ENCODE results near the gene MYLIP.

DNA sequence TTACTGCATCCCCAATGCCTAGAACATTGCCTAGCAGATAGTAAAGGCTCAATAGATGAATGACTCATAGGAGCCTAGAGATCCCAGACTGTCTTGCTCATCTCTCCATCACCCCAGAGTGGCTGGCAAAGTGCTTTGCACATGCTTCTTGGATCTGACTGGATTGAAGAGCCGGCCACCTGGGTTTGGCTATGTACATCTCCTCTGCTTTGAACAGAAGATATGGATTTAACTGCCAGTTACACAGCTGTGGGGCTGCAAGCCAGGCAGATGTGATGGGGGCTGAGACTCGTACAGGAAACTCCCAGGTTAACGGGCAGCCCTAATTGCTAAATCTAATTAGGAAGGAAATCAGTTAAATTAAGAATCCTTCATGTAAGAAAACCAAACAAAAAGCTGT, 28.6 kb downstream of the MYLIP start:
- TF ChIP-seq, protein P1, sequence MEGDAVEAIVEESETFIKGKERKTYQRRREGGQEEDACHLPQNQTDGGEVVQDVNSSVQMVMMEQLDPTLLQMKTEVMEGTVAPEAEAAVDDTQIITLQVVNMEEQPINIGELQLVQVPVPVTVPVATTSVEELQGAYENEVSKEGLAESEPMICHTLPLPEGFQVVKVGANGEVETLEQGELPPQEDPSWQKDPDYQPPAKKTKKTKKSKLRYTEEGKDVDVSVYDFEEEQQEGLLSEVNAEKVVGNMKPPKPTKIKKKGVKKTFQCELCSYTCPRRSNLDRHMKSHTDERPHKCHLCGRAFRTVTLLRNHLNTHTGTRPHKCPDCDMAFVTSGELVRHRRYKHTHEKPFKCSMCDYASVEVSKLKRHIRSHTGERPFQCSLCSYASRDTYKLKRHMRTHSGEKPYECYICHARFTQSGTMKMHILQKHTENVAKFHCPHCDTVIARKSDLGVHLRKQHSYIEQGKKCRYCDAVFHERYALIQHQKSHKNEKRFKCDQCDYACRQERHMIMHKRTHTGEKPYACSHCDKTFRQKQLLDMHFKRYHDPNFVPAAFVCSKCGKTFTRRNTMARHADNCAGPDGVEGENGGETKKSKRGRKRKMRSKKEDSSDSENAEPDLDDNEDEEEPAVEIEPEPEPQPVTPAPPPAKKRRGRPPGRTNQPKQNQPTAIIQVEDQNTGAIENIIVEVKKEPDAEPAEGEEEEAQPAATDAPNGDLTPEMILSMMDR (IDR thresholded peaks at IDR 0.05; ENCODE audit: low read length): no peak
- TF ChIP-seq EZH2 (optimal IDR thresholded peaks at IDR 0.05; ENCODE audit: low read depth, low read length): no peak
- TF ChIP-seq EZH2phosphoT487 (IDR thresholded peaks at IDR 0.05; ENCODE audit: low read length): no peak

Measured in MM.1S (cell line).